GM19240 (cell line): ENCODE data around the gene ITFG2.
"Not testable (repeated sequence)": the region's sequence is repeated elsewhere in the genome, so short reads cannot be mapped to it uniquely, and the experiment has no call there.

Source experiments
- DNase-seq: peaks from one replicate; pipeline ENCODE4 v3.0.0; 2011; ENCODE audit warnings: low spot score; ENCODE audit not compliant: insufficient read length

ITFG2 gene

DNA sequence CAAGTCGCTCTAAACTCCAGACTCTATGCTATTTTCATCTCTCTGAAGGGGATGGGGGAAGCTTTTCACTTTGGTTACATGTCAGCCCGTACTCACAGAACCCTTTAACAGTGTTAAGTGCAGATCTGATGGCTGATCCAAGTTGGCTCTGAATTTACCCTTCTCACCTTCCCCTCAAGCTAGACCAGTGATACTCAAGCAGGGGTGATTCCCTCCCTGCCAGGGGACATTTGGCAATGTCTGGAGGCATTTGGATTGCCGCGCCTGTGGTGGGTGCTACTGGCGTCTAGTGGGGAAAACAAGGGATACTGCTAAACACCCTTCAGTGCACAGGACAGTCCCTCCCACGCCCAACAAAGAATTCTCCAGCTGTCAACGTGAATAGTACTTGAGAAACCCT is 50.4 kb downstream of the ITFG2 start:
- DNase-seq = no peak

GRCh38 chr12:2863402-2863801 is 50.9 kb downstream of the ITFG2 start:
- DNase-seq = not testable (repeated sequence)

DNA sequence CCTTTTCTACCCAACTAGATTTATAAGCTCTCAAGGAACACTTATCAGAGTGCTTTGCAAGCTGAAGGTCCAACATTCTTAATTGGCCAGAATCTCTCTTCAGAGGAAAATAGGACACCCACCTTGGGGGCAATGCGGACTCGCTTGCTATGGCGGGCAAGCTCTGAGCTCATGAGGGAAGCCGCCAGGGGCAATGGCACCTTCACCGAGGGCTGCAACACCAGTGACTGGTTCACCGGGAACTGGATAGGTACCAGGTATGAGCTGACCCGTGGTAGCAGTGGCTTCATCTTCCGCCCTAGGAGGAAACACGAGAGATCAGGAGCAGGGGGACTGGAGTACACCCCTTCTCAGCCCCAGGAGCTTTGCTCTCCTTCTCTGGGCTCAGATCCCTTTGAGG is 51.7 kb downstream of the ITFG2 start:
- DNase-seq = no peak

- not testable (repeated sequence) for DNase-seq
These were observed 56.6 kb downstream of the ITFG2 start for GRCh38 chr12:2868986-2869632.
